ENCODE data around the gene PSMD9.
"Not testable (repeated sequence)": the region's sequence is repeated elsewhere in the genome, so short reads cannot be mapped to it uniquely, and the experiment has no call there.

GRCh38 chr12:121876080-121876447 is 12.5 kb upstream of the PSMD9 start:
- TF ChIP-seq CTCF (conservative IDR thresholded peaks at IDR 0.05); EZH2 (IDR thresholded peaks at IDR 0.05; ENCODE audit: low read depth): not testable (repeated sequence)
